IPS-NIHi11 (cell line): ENCODE measurements around the gene CAPZB.
"Not testable (repeated sequence)": the region's sequence is repeated elsewhere in the genome, so short reads cannot be mapped to it uniquely, and the experiment has no call there.

Source experiments
- DNase-seq: peaks from one replicate; pipeline ENCODE4 v3.0.0; 2012; ENCODE audit warnings: mixed read lengths, low spot score

Gene CAPZB

GRCh38 chr1:19497443-19497842, 12.1 kb upstream of the CAPZB start:
- not testable (repeated sequence) for DNase-seq

GRCh38 chr1:19496527-19496874, 11.2 kb upstream of the CAPZB start:
- DNase-seq, result no peak

DNA sequence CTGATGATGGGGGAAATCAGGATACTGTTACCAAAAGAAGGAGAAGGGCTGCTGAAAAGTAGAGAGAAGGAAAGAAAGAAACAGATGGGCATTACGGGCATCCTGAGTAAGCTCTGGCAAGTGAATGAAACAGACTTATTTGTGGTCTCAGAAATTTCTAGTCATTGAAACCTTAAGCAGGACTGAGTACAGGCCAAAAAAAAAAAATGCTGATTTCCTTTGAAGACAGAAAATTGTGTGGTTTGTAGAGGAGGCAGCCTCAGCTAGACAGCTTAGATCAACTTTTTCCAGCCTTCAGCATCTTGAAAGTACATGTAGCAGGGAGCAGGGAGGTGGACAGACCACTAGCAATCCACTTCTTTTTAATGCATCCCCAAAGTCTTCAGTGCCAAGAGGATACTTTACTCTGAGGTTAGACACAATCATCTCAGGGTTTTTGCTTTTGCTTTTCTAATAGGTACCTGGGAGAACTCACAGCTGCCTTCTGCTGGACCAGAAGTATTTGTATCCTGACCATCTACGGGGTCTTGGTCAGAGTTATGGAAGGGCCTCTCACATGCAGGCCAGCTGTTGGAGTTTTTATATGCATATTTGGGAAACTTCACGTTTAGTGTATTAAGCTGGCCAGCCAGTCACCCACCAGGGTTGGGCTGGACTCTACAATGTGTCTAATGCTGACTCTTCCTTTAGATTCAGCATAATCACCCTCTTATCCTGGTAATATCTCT, 10.6 kb upstream of the CAPZB start:
- DNase-seq, result no peak

GRCh38 chr1:19495000-19495656, 9.8 kb upstream of the CAPZB start:
- DNase-seq, result no peak

DNA sequence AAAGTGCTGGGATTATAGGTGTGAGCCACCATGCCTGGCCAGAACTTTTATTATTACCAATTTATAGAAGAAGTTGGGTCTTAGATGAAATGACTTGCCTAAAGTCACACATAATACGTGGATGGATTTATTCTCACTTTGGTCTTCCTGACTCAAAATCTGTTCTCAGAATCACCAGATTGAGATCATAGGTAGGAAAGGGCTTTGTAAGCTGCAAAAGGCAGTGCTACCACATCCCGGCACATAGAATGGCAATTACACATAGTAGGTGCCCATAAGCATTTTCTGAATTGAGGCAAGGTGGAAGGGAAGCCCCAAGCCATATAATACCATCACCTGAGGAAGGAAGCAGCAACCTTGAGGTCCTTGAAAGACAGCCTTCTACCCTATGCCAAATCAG, 8.2 kb upstream of the CAPZB start:
- DNase-seq, result no peak

GRCh38 chr1:19489996-19490395, 4.7 kb upstream of the CAPZB start:
- DNase-seq, result no peak

DNA sequence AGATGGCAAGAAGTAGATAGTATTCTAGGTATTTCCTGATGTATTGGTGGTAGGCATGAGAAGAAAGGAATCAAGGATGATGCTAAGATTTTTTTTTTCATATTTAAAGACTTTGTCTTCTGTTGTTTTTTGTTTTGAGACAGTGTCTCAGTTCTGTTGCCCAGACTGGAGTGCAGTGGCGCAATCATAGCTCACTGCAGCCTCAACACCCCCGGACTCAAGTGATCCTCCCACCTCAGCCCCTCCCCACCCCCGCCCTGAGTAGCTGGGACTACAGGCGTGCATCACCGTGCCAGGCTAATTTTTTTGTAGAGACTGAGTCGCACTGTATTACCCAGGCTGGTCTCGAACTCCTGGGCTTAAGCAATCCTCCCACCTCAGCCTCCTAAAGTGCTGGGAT, 2.8 kb upstream of the CAPZB start:
- no peak for DNase-seq

DNA sequence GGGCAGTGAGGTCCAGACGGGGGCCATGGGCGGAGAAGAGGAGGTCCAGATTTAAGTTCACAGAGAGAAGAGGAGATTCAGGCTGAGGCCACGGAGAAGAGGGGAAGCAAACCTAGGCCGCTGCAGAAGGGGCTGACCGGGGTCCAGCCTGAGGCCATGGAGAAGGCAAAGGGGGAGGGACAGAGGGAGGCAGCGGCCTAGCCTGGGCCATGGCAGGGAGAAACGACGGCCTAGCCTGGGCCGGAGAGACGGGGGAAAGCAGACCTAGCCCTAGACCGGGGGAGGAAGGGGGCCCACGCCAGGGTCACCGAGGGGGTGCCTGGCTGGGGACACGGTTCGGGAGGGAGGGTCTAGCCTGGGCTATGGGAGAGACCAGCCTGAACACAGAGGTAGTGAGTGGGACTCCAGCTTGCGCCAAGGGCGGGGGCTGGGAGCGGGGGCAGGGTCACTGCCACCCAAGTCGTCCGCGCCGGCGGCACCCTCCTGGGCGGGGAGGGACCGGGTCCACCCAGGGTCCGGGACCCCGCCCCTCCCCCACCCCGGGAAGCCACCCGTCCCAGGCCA, 459 bp downstream of the CAPZB start:
- DNase-seq, result peak; percentile 52

GRCh38 chr1:19484338-19484797, 971 bp downstream of the CAPZB start:
- peak; percentile 37 for DNase-seq

DNA sequence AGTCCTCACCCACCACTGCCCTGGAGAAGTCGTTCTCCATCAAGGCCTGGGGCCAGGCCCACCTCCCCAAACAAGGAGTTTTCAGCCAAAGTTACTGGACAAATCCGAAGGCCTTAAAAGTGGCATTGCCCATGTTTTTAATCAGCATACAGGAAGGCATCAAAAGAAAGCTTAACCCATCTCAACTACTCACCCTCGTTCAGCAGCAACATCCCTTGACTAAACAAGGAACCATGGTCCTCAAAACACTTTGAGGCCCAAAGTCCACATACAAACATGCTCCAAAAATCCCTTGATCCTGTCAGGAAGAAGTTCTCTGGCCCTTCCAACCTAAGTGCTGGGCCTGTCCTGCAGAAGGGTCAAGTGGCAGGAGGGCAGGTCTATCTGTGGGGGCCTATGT, 1.6 kb downstream of the CAPZB start:
- DNase-seq, result no peak

DNA sequence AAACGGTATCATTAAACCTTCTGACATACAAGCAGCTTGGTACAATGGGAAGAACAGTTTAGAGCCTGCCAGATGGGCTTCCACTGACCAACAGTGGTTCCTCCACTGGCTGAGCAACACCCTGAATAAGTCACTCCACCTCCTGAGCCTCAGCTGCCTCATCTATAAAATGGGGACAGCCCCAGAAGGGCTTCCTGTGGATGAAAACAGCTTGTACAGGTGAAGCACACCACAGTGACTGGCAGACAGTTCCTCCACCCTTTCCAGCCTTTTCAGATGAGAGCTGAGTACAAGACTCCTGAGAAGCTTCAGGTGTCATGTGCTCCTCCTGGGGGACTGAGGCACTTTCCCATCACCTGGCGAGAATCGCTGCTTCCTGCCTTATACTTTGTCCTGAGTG, 2.1 kb downstream of the CAPZB start:
- DNase-seq, result no peak

DNA sequence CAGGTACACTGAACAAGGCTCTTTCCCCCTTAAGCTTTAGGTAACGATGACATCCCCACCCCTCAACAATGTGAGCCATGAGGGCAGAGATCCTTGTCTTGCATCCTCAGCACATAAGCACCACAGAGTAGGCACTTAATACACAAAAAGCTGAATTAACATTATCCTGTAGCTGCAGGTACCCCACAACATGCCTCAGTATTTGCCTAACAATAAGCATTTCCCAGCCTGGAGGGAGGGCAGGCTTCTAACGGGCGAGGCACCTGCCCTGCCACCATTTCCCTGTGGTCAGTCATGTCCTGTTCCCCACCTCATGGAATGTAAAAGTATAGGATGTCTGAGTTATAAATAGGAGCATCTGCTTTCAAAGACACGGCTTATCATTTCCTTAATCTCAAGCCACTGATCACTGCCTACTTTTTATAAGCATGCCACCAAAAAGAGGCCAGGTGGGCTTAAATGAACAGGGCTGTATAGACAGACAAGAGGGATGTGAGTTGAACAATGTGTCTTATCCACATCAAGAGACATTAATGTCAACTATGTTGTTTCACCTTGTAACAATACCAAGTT, 3.4 kb downstream of the CAPZB start:
- DNase-seq, result peak; percentile 48

DNA sequence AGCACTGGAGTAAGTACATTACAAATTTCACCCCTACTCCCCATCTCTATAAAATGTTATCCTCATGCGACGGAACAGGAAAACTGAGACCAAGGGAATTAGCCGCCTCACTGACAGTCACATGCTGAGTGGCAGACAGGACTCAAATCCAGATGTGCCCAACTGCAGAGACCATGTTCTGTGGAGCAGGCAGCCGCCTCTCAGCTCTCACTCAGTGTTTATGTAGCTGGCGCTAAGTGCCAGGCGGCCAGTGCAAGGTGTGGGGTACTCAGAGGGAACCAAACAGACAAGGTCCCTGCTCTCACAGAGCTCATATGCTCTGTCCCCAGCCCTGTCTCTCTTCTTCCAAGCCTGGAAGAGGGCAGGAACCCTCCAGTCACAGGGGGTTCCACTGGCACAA, 5.1 kb downstream of the CAPZB start:
- DNase-seq, result no peak

GRCh38 chr1:19479351-19480120, 5.8 kb downstream of the CAPZB start:
- no peak for DNase-seq

DNA sequence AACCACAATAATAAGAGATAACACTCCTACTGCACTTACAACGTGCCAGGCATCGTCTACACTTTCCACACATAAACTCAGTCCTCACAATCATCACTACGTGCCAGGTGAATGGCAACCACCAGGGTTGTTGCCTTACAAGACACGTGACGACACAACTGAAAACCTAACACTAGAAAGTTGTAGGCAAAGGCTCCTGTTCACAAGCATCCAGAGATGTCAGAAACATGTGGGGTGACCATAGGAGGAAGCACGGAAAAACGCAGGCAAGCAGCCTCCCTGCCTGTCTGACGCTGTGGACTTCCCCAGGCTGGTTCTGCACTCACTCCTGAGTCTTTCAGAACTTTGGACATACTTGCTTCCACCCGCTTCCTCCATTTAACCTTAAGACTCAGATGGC, 7.0 kb downstream of the CAPZB start:
- DNase-seq, result no peak

DNA sequence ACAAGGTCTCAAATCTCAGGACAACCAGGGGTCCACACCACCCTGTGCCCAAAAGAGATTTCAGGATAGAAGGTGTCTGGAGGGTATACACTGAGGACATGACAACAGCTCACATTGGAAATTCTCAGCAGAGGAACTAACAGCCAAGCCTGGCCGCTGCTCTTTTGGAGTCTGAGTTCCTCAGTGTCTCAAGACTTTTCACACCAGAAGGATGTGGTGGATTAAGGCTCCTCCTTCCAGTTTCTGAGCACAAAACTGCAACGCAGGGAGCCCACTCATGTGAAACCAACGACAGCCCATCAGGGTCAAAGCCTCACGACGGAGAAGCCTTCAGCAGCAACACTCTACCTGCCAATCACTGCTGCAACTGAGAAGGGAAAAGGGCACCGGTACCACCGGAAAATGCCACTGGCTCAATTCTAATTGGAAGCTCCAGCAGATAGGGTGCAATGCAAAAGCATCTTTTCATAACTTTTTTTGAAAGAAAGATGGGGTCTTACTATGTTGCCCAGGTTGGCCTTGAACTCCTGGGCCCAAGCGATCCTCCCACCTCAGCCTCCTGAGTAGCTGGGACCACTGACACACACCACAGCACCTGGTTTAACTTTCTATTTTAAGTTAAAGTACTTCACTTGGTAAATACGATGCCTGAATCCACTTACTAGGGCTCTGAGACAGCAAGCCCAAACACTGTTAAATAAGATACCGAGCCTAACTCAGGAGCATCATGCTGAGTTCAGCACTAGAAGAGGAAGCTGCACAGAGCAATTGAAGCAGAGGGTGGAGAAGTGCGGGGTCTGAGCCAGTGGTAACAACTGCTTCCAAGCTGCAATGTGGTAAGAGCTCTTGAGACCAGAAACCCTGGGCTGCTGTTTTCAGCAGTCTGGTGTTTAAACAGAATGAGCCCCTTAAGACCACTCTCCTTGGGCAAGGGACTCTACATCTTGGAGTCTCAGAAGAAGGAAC, 7.8 kb downstream of the CAPZB start:
- DNase-seq, result no peak

GRCh38 chr1:19476450-19477190, 8.7 kb downstream of the CAPZB start:
- DNase-seq, result no peak

DNA sequence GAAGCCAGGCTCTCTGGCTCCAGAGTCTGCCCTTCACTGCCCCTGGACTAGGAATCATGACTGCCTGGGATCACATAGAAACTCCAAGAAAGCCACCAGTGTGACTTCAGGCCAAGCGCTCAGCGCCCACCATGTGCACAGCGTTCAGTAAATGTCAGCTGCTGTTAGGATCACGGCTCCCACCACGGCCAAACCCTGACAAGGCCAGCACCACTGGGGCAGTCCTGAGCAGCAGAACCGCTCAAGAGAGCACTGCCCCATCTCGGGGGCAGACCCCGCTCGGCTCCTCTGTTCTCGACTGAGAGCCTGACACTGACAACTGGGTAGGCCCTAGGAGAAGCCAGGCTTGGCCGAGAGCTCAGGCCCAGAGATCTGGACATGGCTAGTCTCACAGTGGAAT, 10.0 kb downstream of the CAPZB start:
- no peak for DNase-seq

- DNase-seq, result no peak
Observed at GRCh38 chr1:19472174-19472573, 13.2 kb downstream of the CAPZB start.

DNA sequence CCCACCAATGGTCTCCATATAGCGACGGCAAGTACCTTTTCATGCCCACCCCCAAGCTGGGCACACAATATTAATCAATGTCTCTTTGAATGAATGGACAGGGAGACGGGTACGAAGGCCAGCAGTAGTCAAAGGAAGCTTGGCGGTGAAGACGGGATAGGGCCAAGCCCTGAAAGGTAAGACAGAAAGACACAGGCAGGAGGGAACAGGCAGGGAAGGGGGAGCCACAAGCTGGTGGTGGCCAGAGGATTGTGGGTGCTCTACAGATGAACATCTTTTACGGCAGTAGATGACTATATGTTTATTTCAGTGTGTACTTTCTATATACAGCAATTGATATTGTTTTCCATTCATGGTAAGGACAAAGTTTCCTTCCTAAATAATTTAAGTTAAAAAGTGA, 16.3 kb downstream of the CAPZB start:
- DNase-seq, result no peak
